GM19240 (cell line): ENCODE results near the gene C10orf143.
"Not testable (repeated sequence)": the region's sequence is repeated elsewhere in the genome, so short reads cannot be mapped to it uniquely, and the experiment has no call there.

Experiments
- DNase-seq: peaks from one replicate; pipeline ENCODE4 v3.0.0; 2011; ENCODE audit warnings: low spot score; ENCODE audit not compliant: insufficient read length

The C10orf143 gene

GRCh38 chr10:130036296-130037065 is 74.1 kb downstream of the C10orf143 start:
- DNase-seq = no peak

- no peak for DNase-seq
Measured at GRCh38 chr10:130029209-130029608, 81.4 kb downstream of the C10orf143 start.

- no peak for DNase-seq
Measured at GRCh38 chr10:130028465-130028819, 82.2 kb downstream of the C10orf143 start.

- DNase-seq = no peak
Measured at GRCh38 chr10:130027716-130028464, 82.7 kb downstream of the C10orf143 start.

- no peak for DNase-seq
Measured at GRCh38 chr10:130026670-130027456, 83.8 kb downstream of the C10orf143 start.

GRCh38 chr10:130025811-130026485 is 84.7 kb downstream of the C10orf143 start:
- no peak for DNase-seq

GRCh38 chr10:130025326-130025725 is 85.3 kb downstream of the C10orf143 start:
- DNase-seq = no peak

- no peak for DNase-seq
Measured at GRCh38 chr10:130024779-130025325, 85.8 kb downstream of the C10orf143 start.

- DNase-seq = not testable (repeated sequence)
Measured at GRCh38 chr10:130024326-130024725, 86.3 kb downstream of the C10orf143 start.

- no peak for DNase-seq
Measured at GRCh38 chr10:130023454-130024230, 87.0 kb downstream of the C10orf143 start.

GRCh38 chr10:130022511-130023299 is 87.9 kb downstream of the C10orf143 start:
- DNase-seq = no peak

GRCh38 chr10:130022086-130022485 is 88.5 kb downstream of the C10orf143 start:
- DNase-seq = no peak

GRCh38 chr10:130021383-130021950 is 89.2 kb downstream of the C10orf143 start:
- DNase-seq = no peak

- DNase-seq = no peak
Measured at GRCh38 chr10:130020651-130021382, 89.8 kb downstream of the C10orf143 start.

GRCh38 chr10:130018730-130019185 is 91.9 kb downstream of the C10orf143 start:
- DNase-seq = no peak

GRCh38 chr10:130018265-130018664 is 92.4 kb downstream of the C10orf143 start:
- DNase-seq = no peak

GRCh38 chr10:130017631-130018022 is 93.0 kb downstream of the C10orf143 start:
- DNase-seq = no peak

GRCh38 chr10:130016993-130017630 is 93.5 kb downstream of the C10orf143 start:
- no peak for DNase-seq
